Panc1 (cell line): Measurements from ENCODE around the gene PPIB. TPM values are rescaled to one million over a fixed set of nuclear protein-coding genes. Genes with fewer than 3 reads are reported as not detected.

Source experiments
- ATAC-seq: fragments of 200-7000 bp; cut with Tn5 transposase; 2 replicates; pipeline ENCODE4 v1.9.1; 2020; ENCODE audit warnings: mild to moderate bottlenecking, moderate library complexity
- BruUV-seq: library from RNA; stranded (reverse); fragments of 400-500 nt; replicated peaks from 2 replicates; lab custom pipeline; 2021; lab: Mats Ljungman, UMichigan
- CTCF ChIA-PET: fragments of 300-600 bp; sonication (Branson Sonifier 250); formaldehyde crosslinking; loops from one replicate; lab custom pipeline; 2022; ENCODE audit warnings: antibody characterized with exemption; lab: Charles Lee
- POLR2A ChIA-PET: fragments of 300-600 bp; sonication (Branson Sonifier 250); formaldehyde crosslinking; loops from one replicate; lab custom pipeline; 2022; ENCODE audit warnings: antibody characterized with exemption; lab: Charles Lee
- DNase-seq: peaks from one replicate; pipeline ENCODE4 v3.0.0-alpha.2; 2010; ENCODE audit warnings: low read depth, low spot score
- H3K27ac ChIP-seq: 2 replicates; pipeline ENCODE4 v1.5.1; 2011; ENCODE audit warnings: mild to moderate bottlenecking, low read length, inconsistent platforms
- H3K27me3 ChIP-seq: fragments of 200-500 bp; sonication (Bioruptor generic); 2 replicates; pipeline ENCODE4 v1.6.0; 2014; ENCODE audit warnings: low read length, inconsistent platforms; ENCODE audit not compliant: control insufficient read depth, insufficient read depth
- H3K36me3 ChIP-seq: fragments of 200-500 bp; sonication (Bioruptor generic); 2 replicates; pipeline ENCODE4 v1.5.1; 2014; ENCODE audit warnings: inconsistent platforms, mild to moderate bottlenecking, low read length, moderate library complexity; ENCODE audit not compliant: control insufficient read depth, insufficient read depth
- H3K4me1 ChIP-seq: 2 replicates; pipeline ENCODE4 v1.5.1; 2011; ENCODE audit warnings: inconsistent platforms, mild to moderate bottlenecking, low read length, moderate library complexity; ENCODE audit not compliant: control insufficient read depth, insufficient read depth
- H3K4me3 ChIP-seq, 2 experiments: 2 replicates each; pipeline ENCODE4 v1.5.1; 2011 to 2012; ENCODE audit warnings: low read depth in 2 of 2, low read length in 2 of 2, mild to moderate bottlenecking in 2 of 2, inconsistent platforms in 1 of 2, moderate library complexity in 1 of 2
- H3K9me3 ChIP-seq: fragments of 200-500 bp; sonication (Bioruptor generic); 2 replicates; pipeline ENCODE4 v1.5.1; 2014; ENCODE audit warnings: low read depth, mild to moderate bottlenecking, inconsistent platforms, low read length, moderate library complexity; ENCODE audit not compliant: control insufficient read depth, insufficient read depth
- CTCF ChIP-seq: fragments of 450-650 bp; IDR thresholded peaks from 2 replicates; pipeline ENCODE4 v1.5.1; 2017; ENCODE audit warnings: mild to moderate bottlenecking
- POLR2AphosphoS5 ChIP-seq: IDR thresholded peaks from 2 replicates; pipeline ENCODE4 v1.6.1; 2012; ENCODE audit warnings: mild to moderate bottlenecking, low read depth, low read length, moderate library complexity
- REST ChIP-seq, 2 experiments: IDR thresholded peaks; 2 replicates each; pipeline ENCODE4 v1.6.1; 2011 to 2012; ENCODE audit warnings: low read depth in 2 of 2, control low read depth in 1 of 2, low read length in 1 of 2, mild to moderate bottlenecking in 1 of 2, moderate library complexity in 1 of 2; ENCODE audit not compliant: insufficient read depth in 1 of 2
- SIN3A ChIP-seq: IDR thresholded peaks from 2 replicates; pipeline ENCODE4 v1.6.1; 2012; ENCODE audit warnings: low read depth, mild to moderate bottlenecking, low read length, moderate library complexity, borderline replicate concordance; ENCODE audit not compliant: insufficient read depth
- TCF7L2 ChIP-seq: IDR thresholded peaks from 2 replicates; pipeline ENCODE4 v1.6.1; 2011; ENCODE audit warnings: mild to moderate bottlenecking, low read depth, low read length, inconsistent platforms
- in situ Hi-C: cut with HindIII; loops from 2 replicates; pipeline ENCODE4 v1.10.0; 2016; ENCODE audit warnings: low sequenced_read_pairs, low pct_unique_long_range_greater_than_20kb
- intact Hi-C: fragments of 100-400 bp; cut with micrococcal nuclease; formaldehyde crosslinking; loops from one replicate; pipeline ENCODE4 v1.10.0; 2022; ENCODE audit not compliant: unreplicated experiment
- total RNA-seq: library from RNA; stranded (reverse); gene quantifications from one replicate; pipeline ENCODE4 v1.2.1, GENCODE V29; 2021; ENCODE audit not compliant: unreplicated experiment

The PPIB gene
- total RNA-seq, 1 experiment from 2014 or later, result 407 TPM

GRCh38 chr15:64146885-64147681, 15.7 kb downstream of the PPIB start:
- Histone ChIP-seq H3K9me3 (no peaks in the 10 kb centered on the region), H3K27me3 (no peaks in the 10 kb centered on the region), H3K4me1 (no peaks in the 10 kb centered on the region), H3K27ac (no peak overlapping the region), H3K4me3 (no peak overlapping the region), H3K36me3 (peaks cover 5% of the 10 kb centered on the region; the same call in 1 of the 2 replicates)
- ChIA-PET CTCF (no interaction called here), POLR2A (interaction anchor here (0.6 kb wide), 1 partner anchor 600 kb away, joined by 17 read pairs; no protein-coding TSS in a partner anchor)
- no peak for TF ChIP-seq SIN3A
- TF ChIP-seq REST (IDR thresholded peaks at IDR 0.05; ENCODE audit: insufficient read depth in 1 of 2, low read depth in 2 of 2, low read length in 1 of 2), result no peak
- TF ChIP-seq POLR2AphosphoS5, result no peak
- no peak for TF ChIP-seq TCF7L2
- TF ChIP-seq CTCF, result no peak
- BruUV-seq, result no TSS peak
- ATAC-seq (no peak), DNase-seq (no peak)
- intact Hi-C loops, result no loop called here
- in situ Hi-C loops, result no loop called here

- Histone ChIP-seq H3K27ac (no peak overlapping the region), H3K36me3 (0 out of 2 replicates have a peak, but pooled peaks cover 5% of the 10 kb centered on the region), H3K9me3 (no peaks in the 10 kb centered on the region), H3K27me3 (no peaks in the 10 kb centered on the region), H3K4me3 (no peak overlapping the region), H3K4me1 (no peaks in the 10 kb centered on the region)
- ChIA-PET CTCF (no interaction called here), POLR2A (interaction anchor here (0.6 kb wide), 1 partner anchor 599 kb away, joined by 17 read pairs; no protein-coding TSS in a partner anchor)
- BruUV-seq, result no TSS peak
- intact Hi-C loops, result no loop called here
- in situ Hi-C loops, result no loop called here
- DNase-seq, result no peak
- TF ChIP-seq POLR2AphosphoS5 (no peak), CTCF (no peak), SIN3A (no peak), REST (IDR thresholded peaks at IDR 0.05; ENCODE audit: insufficient read depth in 1 of 2, low read depth in 2 of 2, low read length in 1 of 2) (no peak)
- no peak for ATAC-seq
These were observed 16.3 kb downstream of the PPIB start for GRCh38 chr15:64146520-64146884.
